HL-60/S4 treated with retinoic acid at 250 ng/mL for 4 days and 3 days (cell line): ENCODE measurements around the gene CDCP2.

ENCODE experiments used
- in situ Hi-C: fragments of 300-500 bp; cut with MboI; formaldehyde crosslinking; loops from 2 replicates; pipeline ENCODE4 v1.7.0; 2022; ENCODE audit warnings: low sequenced_read_pairs

The CDCP2 gene

DNA sequence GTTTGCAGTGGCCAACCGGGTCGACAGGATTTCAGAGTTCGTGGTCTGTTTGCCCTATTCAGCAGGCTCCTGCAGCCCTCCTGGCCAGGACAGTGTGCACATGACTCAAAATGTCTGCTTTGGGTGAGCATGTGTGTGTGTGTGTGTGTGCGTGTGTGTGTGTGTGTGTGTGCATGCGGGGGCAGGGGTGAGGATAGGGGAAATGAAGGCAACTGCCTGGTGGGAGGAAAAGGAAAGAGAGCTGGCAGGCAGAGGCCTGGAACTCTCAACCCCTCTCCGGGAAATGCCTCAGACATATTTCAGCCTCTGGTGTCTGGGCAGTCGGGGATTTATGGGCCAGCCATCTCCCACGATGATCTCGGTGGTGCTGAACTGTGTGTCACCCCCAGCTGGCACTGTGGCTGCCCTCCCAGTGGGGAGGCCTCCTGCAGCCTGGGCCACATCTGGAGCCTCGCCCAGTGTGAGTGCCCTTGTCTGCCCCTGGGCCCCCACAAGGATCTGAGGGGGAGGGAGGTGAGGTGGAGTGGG, 15.2 kb downstream of the CDCP2 start:
- in situ Hi-C loops = no loop called here

DNA sequence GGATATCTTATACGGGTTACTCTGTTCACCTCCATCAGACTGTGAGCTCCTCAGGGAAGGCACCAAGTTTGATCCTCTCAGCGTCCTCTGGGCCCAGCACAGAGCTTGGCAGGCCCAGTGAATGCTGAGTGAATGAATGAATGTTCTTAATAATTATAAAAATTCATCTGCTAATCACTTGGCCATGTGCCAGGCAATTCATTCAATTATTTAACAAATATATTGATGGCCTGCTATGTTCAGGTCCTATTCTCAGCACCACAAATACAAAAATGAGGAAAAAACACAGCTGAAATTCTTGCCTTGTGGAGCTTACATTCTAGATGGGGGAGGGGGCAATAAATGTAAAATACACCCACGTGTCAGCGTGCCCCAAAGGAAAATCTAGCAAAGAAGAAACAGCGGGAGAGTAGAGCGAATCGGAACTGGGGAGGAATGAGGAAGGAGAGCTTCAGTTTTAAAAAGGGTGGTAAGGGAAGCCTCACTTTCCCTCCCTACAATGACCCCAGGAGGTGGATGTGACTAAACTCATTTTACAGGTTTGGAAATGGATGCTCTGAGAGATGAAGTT, 15.8 kb downstream of the CDCP2 start:
- in situ Hi-C loops = no loop called here

DNA sequence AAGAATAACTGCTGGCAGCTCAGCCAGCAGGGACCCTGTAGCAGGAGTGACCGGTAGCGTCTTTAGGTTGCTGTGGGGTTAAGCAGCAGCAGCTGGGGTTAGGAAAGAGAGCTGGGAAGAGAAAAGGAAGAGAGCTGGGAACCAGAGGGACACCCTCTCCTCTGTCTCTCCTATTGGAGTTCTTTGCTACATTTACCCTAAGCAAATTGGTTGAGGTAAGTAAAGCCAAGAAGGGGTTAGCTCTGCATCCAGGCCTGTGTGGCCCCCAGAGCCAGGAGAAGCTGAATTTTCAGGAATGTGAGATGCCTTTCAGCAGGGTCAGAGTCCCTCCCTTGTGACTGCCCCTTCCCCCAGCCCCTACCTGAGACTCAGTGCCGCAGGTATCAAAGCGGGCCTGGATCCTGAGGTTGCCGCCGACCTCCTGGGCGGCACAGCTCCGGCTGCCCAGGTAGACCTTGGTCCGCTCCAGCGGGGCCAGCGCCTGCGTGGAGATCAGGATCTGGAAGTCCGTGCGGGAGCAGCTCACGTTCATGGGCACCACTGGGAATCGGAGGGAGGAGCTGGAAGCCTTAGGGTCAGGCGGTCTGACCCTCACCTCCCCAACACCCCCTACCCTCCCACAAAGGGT, 16.4 kb downstream of the CDCP2 start:
- in situ Hi-C loops = no loop called here

DNA sequence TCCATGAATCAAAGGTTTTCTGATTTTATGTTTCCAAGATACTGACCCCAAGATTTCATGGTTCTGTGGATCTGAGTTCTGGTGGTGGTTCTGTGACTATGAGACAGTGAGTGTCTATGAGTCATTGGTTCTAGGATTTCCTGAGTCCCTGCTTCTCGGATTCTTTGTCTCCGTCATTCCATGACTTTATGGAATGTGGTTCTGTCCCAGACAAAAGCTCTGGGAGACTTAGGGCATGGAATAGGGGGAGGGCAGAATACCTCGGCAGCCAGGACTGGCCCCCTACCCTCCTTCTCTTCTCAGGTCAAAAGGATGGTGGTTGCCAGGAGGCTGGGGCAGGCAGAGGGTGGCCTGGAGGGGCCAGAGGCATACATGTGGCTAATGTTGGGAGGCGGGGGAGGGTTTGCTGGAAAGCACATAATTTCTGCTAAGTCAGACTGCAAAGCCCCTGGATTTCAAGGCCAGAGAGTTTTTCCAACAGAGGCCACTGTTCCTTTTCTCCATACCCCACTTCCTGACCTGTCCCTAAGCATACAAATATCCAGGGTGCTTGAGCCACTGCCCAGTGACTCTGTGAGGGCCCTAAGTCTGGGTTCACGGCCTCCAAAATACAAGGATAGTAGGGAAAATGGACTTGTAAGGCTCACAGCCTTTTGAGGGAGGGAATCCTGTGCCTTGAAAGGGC, 17.2 kb downstream of the CDCP2 start:
- in situ Hi-C loops = no loop called here

DNA sequence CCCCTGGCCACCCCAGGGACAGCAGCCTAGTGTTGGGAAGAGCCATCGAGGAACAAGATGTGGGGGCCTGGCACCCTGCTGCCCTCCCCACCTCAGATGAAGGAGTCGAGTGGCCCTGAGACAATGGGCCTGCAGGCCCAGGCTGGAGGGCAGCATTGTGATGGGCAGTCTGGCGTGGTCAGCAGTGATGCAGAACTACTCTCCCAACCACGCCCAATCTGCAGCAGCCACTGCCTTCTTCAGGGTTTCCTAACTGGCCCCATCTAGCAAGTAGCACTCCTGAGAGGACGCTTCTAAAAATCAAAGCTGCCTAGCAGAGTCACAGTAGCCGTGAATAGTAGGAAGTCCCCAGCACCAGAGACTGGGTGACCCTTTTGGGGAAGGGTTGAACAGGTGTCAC, 18.5 kb downstream of the CDCP2 start:
- in situ Hi-C loops = no loop called here

DNA sequence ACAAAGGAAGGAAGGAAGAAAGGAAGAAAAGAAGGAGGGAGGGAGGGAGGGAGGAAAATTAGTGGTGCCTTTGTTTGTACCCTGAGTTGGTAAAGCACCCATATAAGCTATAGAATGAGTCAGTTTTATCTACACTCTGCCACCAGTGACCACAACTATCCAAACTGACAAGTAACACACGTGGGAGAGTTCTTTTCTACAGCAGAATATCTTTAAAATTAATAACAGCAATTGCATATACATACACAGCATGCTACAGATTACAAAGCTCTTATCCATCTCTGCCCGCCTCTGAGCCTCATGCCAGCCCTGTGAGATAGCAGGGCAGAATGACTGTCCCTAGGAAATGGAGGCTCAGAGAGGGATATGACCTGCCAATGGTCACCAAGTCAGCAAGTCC, 20.3 kb downstream of the CDCP2 start:
- in situ Hi-C loops = no loop called here

DNA sequence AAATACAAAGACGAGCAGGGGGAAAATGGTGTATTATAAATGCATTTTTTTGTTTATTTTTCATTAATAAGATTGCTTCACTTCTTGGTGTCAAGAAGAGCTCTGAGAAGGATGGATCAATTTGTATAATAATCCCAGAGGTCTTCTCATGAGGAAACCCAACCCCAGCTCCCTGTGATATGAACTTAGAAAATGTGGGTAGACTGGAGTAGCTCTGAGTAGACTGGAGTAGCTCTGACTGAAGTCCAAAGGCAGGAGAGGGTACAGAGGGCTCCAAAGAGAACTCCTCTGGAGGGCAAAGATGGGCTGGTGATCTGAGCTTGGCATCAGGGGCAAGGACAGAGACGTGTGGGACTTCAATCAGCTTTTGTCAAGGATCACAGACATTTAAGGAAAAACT, 21.4 kb downstream of the CDCP2 start:
- in situ Hi-C loops = no loop called here

DNA sequence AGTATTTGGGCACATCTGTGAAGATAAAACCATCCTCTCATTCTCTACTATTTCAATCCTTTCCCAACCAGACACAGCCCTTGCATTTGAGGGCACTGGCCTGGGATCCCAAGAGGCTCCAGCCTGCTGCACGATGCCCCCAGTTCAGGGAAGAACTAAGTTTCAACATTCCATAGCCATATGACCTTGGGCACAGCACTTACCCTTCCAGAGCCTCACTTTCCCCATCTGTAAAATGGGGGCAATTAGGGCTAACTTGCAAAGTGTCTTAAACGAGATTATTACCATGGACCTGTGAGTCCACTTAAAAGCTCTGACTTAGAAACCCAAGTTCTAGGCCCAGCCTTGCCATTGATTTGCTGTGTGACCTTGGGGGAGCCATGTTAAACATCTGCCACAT, 22.9 kb downstream of the CDCP2 start:
- in situ Hi-C loops = no loop called here

DNA sequence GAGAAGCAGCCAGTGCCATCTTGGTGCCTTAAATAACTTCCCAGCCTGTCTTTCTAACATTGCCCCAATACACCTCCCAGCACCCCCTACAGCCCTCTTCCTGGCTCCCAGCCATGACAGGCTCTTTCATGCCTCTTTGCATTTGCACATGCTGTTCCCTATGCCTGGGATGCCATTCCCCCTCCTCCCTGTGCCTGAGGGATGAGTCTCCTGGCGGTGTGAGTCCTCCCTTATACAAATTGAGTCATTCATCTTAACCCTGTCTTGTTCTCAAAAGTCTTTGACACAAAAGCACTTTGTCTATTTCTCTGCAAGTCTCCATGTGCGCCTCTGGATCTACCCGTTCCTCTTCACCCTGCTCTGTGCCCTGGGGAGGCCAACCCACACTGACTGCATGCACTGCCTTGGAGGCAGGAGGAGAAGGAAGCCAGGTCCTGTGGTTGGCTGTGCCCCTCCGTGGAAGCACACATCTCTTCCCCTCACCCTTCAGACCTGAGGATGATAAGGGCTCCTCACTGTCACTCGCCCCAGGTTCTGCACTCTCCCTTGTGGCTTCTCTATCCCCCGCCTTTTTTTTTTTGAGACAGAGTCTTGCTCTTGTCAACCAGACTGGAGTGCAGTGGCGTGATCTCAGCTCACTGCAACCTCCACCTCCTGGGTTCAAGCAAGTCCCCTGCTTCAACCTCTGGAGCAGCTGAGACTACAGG, 25.1 kb downstream of the CDCP2 start:
- in situ Hi-C loops = no loop called here

DNA sequence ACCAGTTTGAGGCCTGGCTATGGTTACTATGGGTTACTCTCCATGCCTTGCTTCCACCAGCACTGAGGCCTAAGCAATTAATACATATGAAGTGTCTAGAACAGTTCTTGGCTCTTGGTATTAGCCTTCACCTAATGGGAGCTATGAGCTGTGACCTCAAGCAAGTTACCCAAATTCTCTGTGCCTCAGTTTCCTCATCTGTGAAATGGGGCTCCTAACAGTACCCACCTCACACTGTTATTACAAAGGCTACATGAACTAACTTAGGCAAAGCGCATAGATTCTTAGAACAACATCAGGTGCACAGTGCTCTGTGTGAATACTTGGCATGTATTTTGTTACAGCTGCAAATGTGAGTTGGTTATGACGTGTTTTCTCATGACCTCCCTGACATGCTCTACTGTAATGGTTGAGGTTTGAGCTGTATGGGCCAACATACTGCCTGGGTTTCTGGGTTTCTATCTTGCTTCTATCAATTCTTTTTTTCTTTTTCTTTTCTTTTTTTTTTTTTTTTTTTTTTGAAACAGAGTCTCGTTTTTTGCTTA, 26.5 kb downstream of the CDCP2 start:
- in situ Hi-C loops = no loop called here

DNA sequence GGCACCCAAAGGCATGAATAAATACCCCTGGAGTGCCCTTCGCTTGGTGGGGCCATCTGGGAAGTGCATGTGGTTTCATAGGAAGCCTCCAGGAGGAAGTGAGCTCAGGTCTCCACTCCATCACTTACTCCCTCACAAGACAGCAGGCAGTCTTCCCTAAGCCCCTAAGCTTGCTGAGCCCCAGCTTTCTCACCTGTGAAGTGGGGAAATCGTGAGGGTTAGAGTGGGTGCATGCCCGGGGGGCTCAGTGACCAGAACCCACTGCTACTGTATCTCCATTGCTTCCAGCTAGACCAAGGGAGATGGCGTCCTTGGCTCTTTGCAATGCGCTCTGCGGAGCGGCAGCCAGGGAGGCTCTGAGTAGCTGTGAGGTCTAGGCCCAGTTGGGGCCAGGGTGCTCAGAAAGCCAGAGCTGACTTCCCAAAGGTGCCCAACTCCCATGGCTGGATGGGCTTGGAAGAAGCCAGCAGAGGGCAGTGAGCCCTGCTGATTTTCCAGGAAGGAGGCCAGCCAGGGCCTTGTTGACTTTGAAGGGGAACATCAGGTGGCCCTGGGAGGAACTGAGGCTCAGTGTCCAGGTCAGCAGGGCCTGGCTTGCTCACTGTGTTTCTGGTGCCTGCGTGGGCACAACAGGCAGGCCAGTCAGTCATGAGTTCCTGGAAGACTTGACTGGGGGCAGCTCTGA, 27.3 kb downstream of the CDCP2 start:
- in situ Hi-C loops = no loop called here

DNA sequence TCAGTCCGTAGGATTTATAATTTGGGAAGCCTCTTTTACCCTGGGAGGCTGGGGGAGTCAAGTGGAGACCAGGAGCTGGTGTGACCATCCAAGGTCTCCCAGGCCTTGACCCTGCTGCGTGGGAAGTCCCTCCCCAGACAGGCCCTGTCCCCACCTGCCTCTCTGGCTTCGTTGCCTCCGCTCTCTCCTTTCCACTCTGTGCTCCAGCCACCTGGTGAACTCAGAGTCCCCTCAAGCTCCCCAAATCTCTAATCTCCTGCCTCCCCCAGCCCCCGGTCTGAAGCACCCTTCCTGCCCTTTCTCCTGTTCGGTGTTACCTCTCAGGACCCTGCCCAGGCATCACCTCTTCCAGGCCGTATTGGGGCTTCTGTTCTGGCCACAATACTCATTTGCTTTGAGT, 27.9 kb downstream of the CDCP2 start:
- in situ Hi-C loops = no loop called here

DNA sequence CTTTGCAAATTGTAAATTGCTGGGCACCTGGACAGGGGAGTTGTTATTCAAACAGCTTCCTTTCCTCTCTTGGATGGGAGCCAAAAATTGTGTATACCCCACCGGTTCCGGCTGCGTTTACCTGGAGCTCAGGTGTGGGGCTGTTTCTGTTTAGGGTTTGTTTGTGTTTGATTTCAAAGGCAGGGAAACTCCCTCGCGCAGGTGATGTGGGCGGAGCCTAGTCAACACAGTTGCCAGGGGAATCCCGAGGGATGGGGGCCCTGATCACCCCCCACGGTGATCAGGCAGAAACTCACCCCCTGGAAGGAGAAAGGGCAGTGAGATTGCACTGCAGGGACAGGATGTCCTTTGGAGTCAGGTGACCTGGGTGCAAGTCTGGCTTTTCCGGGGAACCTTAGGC, 28.3 kb downstream of the CDCP2 start:
- in situ Hi-C loops = no loop called here

DNA sequence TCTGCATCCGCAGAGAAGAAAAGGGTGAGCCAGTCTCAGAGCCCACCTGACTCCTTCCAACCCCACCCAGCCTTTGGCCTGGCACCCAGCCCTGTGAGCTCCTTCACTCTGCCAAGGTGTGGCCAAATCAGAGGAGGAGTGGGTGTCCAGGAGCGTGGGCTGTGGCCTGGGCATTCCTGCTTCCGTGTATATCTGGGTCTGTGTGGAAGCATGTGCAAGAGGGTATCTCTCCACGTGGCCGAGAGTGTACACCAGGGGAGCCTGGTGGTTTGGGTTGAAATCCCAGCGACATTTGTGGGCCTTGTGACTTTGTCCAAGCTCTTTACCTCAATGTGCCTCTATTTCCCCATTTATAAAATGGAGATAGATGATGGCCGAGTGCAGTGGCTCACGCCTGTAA, 29.8 kb downstream of the CDCP2 start:
- in situ Hi-C loops = no loop called here

DNA sequence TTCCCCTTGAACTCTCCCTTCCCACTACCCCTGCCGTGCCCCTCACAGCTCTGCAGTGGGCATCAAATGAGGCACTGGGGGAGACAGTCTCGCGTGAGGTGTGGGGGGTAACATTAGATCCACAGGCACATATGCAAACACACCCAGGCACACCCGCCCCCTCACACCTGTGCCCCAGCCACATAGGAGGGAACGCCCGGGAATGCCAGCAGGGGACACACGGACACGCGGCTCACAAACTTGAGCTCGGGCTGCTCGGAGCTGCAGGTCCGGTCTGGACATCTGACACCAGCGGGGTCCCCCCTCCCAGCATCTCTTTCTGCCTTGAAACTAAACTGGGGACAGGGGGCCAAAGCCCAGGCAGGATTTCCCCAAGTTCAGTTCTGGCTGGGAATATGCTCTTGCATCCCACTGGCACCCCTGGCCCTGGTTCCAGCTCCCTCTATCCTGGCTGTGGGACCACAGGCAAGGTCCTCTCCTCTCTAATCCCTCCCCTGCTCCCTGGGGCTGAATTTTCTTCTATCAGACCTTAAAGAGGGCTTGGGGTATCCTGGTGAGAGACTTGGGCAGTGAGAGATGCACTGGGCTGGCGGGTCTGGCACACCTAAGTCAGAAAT, 30.6 kb downstream of the CDCP2 start:
- in situ Hi-C loops = no loop called here

DNA sequence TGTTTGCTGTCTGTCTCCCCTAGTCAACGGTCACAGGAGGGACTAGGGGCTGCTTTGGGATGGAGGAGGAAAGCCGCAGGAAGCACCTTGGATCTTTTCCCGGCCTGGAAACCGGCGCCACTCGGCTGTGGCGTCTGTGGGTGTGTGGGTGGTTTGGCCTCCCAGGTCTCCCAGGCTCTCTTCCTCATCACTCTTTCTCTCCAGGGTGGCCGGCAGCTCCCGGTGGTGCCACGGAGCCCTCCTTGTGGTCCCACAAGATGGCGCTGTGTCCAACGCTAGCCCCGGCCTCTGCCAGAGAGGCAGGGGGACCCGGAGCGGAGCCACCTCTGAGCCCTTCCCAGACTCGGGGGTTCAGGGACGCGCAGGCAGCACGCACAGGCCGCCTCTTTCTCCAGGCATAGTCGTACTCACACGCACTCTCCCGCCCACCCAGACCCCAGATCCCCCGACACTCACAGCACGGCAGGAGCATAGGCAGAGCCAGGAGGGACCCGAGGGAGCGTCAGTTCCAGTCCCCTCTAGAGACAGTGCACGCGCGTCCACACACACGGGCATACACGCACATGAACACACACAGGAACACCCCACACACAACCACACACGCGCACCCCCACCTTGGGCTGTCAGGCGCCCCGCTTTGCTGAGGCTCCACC, 31.2 kb downstream of the CDCP2 start:
- in situ Hi-C loops = no loop called here

DNA sequence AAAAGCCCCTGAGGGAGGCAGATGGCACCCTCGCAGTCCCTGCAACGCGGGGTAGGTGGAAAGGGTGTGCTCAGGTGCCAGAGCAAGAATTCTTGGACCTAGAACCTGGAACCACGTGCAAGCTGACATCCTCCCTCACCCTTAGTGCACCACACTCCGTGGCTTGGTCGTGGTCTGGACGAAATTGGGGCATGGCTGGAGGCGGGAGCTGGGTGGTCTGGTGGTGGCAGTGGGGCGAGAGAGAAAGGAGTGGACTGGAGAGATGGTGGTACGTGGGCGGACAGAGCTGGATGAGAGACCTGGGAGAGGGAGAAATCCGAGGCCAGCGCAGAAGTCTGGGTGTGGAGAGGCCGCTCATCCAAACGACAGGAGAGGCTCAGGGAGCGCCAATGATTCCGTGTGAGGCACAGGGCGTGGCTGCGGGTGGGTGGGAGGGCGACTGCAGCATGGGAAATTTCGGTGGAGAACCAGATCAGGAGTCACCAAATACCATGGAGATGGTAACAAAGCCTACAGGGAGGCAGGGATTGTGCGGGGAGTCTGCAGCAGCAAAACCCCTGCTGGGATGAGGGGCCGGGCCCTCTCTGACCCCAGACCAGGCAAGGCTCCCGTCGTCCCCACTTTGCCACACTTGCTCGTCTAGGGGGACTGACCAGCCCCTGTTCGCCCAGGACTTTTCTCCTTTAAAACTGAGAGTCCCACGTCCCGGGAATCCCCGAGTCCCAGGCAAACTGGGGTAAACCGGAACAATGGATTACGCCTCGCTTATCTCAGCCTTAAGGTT, 31.9 kb downstream of the CDCP2 start:
- in situ Hi-C loops = no loop called here

DNA sequence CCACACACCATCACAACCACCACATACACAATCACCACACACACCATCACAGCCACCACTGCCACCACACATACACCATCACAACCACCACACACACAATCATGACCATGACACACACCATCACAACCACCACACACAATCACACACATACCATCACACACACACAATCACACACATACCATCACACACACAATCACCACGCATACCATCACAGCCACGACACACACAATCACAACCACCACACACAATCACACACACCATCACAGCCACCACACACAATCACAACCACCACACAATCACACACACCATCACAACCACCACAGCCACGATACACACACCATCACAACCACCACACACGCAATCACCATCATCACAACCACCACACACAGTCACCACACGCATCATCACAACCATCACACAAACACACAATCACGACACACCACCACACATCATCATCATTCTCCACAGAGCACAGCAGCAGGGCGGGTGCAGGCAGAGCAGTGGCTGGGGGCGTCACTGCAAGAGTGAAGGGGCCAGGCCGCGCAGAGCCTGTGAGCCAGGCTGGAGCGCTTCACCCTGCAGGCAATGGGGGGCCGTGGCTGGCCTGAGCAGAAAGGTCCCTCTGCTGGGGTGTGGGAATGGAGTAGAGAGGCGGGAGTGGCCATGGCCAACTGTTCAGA, 32.6 kb downstream of the CDCP2 start:
- in situ Hi-C loops = no loop called here

DNA sequence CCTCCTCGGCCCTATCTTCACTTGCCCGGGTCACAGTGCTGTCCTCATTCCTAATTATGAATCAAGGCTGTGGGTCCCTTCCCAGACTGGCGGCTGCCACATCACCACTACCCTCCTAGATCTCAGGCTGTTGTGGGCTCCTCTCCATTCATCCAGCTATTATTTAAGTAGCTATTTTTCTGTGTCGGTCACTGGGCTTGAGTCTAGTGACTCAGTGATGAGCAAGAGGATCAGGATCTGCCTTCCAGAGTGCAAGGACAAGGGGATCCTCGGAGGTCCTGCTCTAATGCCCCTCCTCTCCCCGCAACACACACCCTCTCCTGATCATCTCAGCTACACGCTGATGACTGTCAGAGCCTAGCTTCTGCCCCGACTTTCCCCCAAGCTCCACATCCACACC, 34.1 kb downstream of the CDCP2 start:
- in situ Hi-C loops = no loop called here
